H1 (cell line): Measurements from ENCODE around the gene KCTD20. TPM values are rescaled to one million over a fixed set of nuclear protein-coding genes. Genes with fewer than 3 reads are reported as not detected.

Experiments
- polyA plus RNA-seq, 7 experiments: library from polyadenylated mRNA; depleted of rRNA in 3 of 7; stranded (reverse) in 5 of 7; unstranded in 2 of 7; fragments of >200 nt in 5 of 7; fragments of 200-250 nt in 2 of 7; gene quantifications; 1 replicate in 5 of 7; 2 replicates in 1 of 7; 4 replicates in 1 of 7; pipeline versions ENCODE4 v1.2.1 to v1.2.3, GENCODE V29; 2011 to 2013; ENCODE audit warnings: missing spikeins in 2 of 7, mixed read lengths in 2 of 7
- total RNA-seq: library from RNA; stranded (reverse); fragmentation: NEBNext Ultra II Directional; extraction: Animal tissue kit (Norgen Biotek cat#: 25700); gene quantifications from 2 replicates; pipeline ENCODE4 v1.2.1, GENCODE V29; 2021
- TF ChIP-seq, protein P1 (sequence below): IDR thresholded peaks from 2 replicates; pipeline ENCODE4 v1.6.1; 2012; ENCODE audit warnings: inconsistent platforms

KCTD20 gene
- total and polyA plus RNA-seq, 2 of the 8 experiments (the other 6 are each of a cell fraction or from before 2014, with no cell fraction given) = 10.1 to 26.2 TPM

- TF ChIP-seq, protein P1, sequence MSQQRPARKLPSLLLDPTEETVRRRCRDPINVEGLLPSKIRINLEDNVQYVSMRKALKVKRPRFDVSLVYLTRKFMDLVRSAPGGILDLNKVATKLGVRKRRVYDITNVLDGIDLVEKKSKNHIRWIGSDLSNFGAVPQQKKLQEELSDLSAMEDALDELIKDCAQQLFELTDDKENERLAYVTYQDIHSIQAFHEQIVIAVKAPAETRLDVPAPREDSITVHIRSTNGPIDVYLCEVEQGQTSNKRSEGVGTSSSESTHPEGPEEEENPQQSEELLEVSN = no peak
Measured at GRCh38 chr6:36484736-36485135, 41.9 kb downstream of the KCTD20 start (continued).
